Activated CD8-positive, alpha-beta T cell treated with anti-CD3 and anti-CD28 coated beads for 36 hours (primary cell): ENCODE results near the gene ERP27. TPM values are rescaled to one million over a fixed set of nuclear protein-coding genes. Genes with fewer than 3 reads are reported as not detected.

Experiments
- ATAC-seq: fragments of 200-7000 bp; cut with Tn5 transposase; one replicate; pipeline ENCODE4 v1.10.0; 2021; ENCODE audit warnings: mild to moderate bottlenecking, moderate library complexity
- CTCF ChIA-PET: fragments of 350-600 bp; sonication (Branson Sonifier 250); formaldehyde crosslinking; loops from one replicate; lab custom pipeline; 2021; ENCODE audit warnings: antibody characterized with exemption; lab: Charles Lee
- POLR2A ChIA-PET: fragments of 350-600 bp; sonication (Branson Sonifier 250); formaldehyde crosslinking; loops from one replicate; lab custom pipeline; 2021; ENCODE audit warnings: antibody characterized with exemption; lab: Charles Lee
- DNase-seq: peaks from one replicate; pipeline ENCODE4 v3.0.0-alpha.2; 2020
- H3K27ac Mint-ChIP-seq: one replicate; pipeline ENCODE4 v1.8.0; 2021; ENCODE audit warnings: mild to moderate bottlenecking, mixed read lengths
- H3K27me3 Mint-ChIP-seq: one replicate; pipeline ENCODE4 v1.8.0; 2021; ENCODE audit warnings: mixed read lengths
- H3K36me3 Mint-ChIP-seq: one replicate; pipeline ENCODE4 v1.8.0; 2021; ENCODE audit warnings: low read depth, mixed read lengths
- H3K4me1 Mint-ChIP-seq: one replicate; pipeline ENCODE4 v1.8.0; 2021; ENCODE audit warnings: low read depth, mixed read lengths
- H3K4me3 Mint-ChIP-seq: one replicate; pipeline ENCODE4 v1.8.0; 2021; ENCODE audit warnings: mild to moderate bottlenecking, moderate library complexity, mixed read lengths
- H3K9me3 Mint-ChIP-seq: one replicate; pipeline ENCODE4 v1.8.0; 2021; ENCODE audit warnings: mixed read lengths
- CTCF ChIP-seq: fragments of 200-600 bp; IDR thresholded peaks from one replicate; pipeline ENCODE4 v1.8.0; 2022; ENCODE audit warnings: antibody characterized with exemption, mild to moderate bottlenecking
- intact Hi-C: fragments of 100-400 bp; cut with micrococcal nuclease; formaldehyde crosslinking; loops from one replicate; pipeline ENCODE4 v1.10.0; 2022
- total RNA-seq, 2 experiments: library from RNA; stranded (reverse); gene quantifications; one replicate each; pipeline ENCODE4 v1.2.3, GENCODE V29; 2021

ERP27 gene
- total RNA-seq, 2 experiments from 2014 or later = 2.3 to 3.4 TPM

GRCh38 chr12:14956024-14956891 is 17.9 kb upstream of the ERP27 start:
- Mint-ChIP-seq H3K4me1 (peaks cover 57% of the 10 kb centered on the region), H3K4me3 (peak overlapping the region; percentile 94), H3K27ac (peak overlapping the region; percentile 97), H3K9me3 (no peaks in the 10 kb centered on the region), H3K36me3 (peaks cover 83% of the 10 kb centered on the region), H3K27me3 (no peaks in the 10 kb centered on the region)
- no peak for TF ChIP-seq CTCF
- ATAC-seq (peak; percentile 19), DNase-seq (peak; percentile 62)
- ChIA-PET POLR2A (interaction anchor here (1.2 to 7.2 kb wide), 6 partner anchors 7 to 186 kb away, joined by 3 to 41 read pairs (median 4); a partner anchor contains a TSS), CTCF (interaction anchor here (1.5 to 1.8 kb wide), 2 partner anchors 29 to 186 kb away, joined by 3 to 6 read pairs; no protein-coding TSS in a partner anchor)
- intact Hi-C loops = loop anchor here (10.0 kb wide), 1 partner anchor 561 kb away; no protein-coding TSS in a partner anchor

GRCh38 chr12:14954269-14954668 is 15.9 kb upstream of the ERP27 start:
- intact Hi-C loops = loop anchor here (5.0 to 10.0 kb wide), 2 partner anchors 38 to 559 kb away; no protein-coding TSS in a partner anchor
- ATAC-seq = no peak
- POLR2A ChIA-PET = interaction anchor here (0.6 to 1.2 kb wide), 6 partner anchors 8 to 183 kb away, joined by 3 to 8 read pairs (median 3); a partner anchor contains a TSS
- H3K27ac Mint-ChIP-seq = peak overlapping the region; percentile 97
- H3K27me3 Mint-ChIP-seq = no peaks in the 10 kb centered on the region
- no peaks in the 10 kb centered on the region for H3K9me3 Mint-ChIP-seq
- peak; percentile 38 for DNase-seq
- TF ChIP-seq CTCF = no peak
- peak overlapping the region; percentile 68 for H3K4me3 Mint-ChIP-seq
- peaks cover 75% of the 10 kb centered on the region for H3K4me1 Mint-ChIP-seq
- CTCF ChIA-PET = interaction anchor here (0.8 to 1.0 kb wide), 2 partner anchors 34 to 107 kb away, joined by 3 read pairs; no protein-coding TSS in a partner anchor
- peaks cover 82% of the 10 kb centered on the region for H3K36me3 Mint-ChIP-seq

- POLR2A ChIA-PET = interaction anchor here (0.6 to 1.2 kb wide), 5 partner anchors 8 to 183 kb away, joined by 3 to 8 read pairs (median 3); a partner anchor contains a TSS
- H3K36me3 Mint-ChIP-seq = peaks cover 82% of the 10 kb centered on the region
- peaks cover 80% of the 10 kb centered on the region for H3K4me1 Mint-ChIP-seq
- intact Hi-C loops = loop anchor here (5.0 to 10.0 kb wide), 2 partner anchors 39 to 559 kb away; no protein-coding TSS in a partner anchor
- DNase-seq = no peak
- no peaks in the 10 kb centered on the region for H3K9me3 Mint-ChIP-seq
- H3K4me3 Mint-ChIP-seq = peak overlapping the region; percentile 68
- no peak for TF ChIP-seq CTCF
- H3K27me3 Mint-ChIP-seq = no peaks in the 10 kb centered on the region
- peak overlapping the region; percentile 97 for H3K27ac Mint-ChIP-seq
- CTCF ChIA-PET = interaction anchor here (1.0 kb wide), 1 partner anchor 106 kb away, joined by 3 read pairs; no protein-coding TSS in a partner anchor
- ATAC-seq = no peak
These were observed 15.4 kb upstream of the ERP27 start for GRCh38 chr12:14953752-14954151.

DNA sequence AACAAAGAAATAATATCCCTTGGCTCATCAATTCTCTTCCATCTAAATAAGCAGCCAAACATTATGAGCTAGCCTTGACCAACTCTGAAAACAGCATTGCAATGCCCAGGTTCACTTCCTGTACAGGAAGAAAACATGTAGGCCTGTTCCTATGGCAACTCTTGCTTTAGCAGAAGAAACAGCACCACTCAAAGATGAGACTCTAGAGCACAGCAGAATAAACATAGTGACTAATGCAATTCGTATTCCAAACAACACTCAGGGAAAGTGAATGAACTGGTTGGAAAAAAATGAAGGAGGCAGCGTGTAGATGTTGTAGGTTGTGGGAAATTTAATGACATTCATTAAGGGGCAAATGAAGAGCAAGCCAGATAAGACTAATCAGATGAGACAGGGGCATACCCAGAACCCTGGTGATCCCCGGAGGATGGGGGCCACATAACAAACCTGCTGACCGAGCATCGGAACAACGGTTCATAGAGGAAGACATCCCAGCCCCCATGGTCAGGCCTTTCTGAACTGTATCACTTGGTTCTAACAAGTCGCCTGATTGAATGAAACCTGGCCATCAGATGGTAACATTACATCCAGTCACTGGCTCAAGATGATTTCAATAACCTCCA is 14.1 kb upstream of the ERP27 start:
- intact Hi-C loops = loop anchor here (5.0 to 10.0 kb wide), 2 partner anchors 40 to 558 kb away; no protein-coding TSS in a partner anchor
- ChIA-PET CTCF (no interaction called here), POLR2A (interaction anchor here (1.1 kb wide), 2 partner anchors 16 to 182 kb away, joined by 3 to 5 read pairs; no protein-coding TSS in a partner anchor)
- Mint-ChIP-seq H3K36me3 (peaks cover 82% of the 10 kb centered on the region), H3K9me3 (no peaks in the 10 kb centered on the region), H3K4me3 (peak overlapping the region; percentile 68), H3K27me3 (no peaks in the 10 kb centered on the region), H3K4me1 (peaks cover 83% of the 10 kb centered on the region), H3K27ac (peak overlapping the region; percentile 97)
- peak; percentile 72 for DNase-seq
- peak; percentile 57 for ATAC-seq
- TF ChIP-seq CTCF = no peak
